Fibroblast of the conjunctiva (primary cell): Measurements from ENCODE around the gene PRKCD.

Experiments used
- DNase-seq: peaks from one replicate; pipeline ENCODE4 v3.0.0-alpha.2; 2010; ENCODE audit warnings: low read depth

Gene PRKCD

DNA sequence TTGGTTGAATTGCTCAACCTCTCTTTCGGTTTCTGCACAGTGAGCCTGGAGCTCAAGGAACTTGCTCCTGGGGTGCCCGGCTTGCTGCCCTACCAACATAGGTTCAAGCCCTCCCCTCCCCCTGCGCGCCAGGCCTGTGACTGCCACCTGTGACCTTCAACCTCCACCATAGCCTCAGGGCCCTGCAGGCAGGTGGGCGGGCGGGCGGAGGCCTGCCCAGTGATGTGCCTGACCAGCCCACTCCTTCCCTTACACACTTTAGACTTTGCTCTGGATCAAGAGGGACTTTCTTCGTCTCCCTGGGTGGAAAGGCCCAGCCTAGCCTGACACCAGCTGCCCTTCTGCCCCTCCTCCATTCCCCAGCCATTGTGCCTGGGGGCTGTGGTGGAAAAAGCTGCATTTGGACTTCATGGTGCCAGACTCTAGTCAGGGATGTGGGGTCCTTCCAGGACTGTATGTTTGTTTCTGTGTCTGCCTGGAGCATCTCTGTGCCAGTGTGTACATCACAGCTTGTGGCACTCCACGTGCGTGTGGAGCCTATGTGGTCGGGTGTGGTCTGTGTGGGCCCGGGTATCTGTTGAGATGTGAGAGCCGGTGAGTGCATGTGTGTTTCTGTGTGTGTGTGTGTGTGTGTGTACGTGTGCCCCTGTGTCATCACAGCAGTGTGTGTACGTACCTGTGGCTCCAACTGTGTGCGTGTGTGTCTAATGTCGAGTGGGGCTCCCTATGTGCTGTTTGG, 9.5 kb downstream of the PRKCD start:
- DNase-seq, result no peak

GRCh38 chr3:53171064-53171418, 10.0 kb downstream of the PRKCD start:
- no peak for DNase-seq

GRCh38 chr3:53171827-53172505, 11.0 kb downstream of the PRKCD start:
- DNase-seq, result no peak

DNA sequence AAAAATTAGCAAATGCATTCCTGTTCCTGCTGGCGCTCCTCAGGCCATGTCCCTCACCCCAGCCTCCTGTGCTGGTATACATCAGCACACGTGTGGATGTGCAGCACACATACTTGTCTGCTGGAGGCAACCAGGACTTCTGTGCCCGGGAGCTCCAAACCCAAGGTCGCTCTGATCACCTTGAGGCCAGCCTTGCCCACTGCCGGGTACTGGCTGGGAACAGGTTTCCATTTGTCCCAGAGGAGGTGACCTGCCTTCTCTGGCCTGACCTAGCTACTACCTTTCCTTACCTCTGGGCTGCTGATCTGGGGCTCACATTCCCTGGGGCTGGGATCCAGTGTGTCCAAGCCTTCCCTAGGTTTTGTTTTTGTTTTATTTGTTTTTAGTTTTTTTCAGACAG, 12.1 kb downstream of the PRKCD start:
- no peak for DNase-seq

DNA sequence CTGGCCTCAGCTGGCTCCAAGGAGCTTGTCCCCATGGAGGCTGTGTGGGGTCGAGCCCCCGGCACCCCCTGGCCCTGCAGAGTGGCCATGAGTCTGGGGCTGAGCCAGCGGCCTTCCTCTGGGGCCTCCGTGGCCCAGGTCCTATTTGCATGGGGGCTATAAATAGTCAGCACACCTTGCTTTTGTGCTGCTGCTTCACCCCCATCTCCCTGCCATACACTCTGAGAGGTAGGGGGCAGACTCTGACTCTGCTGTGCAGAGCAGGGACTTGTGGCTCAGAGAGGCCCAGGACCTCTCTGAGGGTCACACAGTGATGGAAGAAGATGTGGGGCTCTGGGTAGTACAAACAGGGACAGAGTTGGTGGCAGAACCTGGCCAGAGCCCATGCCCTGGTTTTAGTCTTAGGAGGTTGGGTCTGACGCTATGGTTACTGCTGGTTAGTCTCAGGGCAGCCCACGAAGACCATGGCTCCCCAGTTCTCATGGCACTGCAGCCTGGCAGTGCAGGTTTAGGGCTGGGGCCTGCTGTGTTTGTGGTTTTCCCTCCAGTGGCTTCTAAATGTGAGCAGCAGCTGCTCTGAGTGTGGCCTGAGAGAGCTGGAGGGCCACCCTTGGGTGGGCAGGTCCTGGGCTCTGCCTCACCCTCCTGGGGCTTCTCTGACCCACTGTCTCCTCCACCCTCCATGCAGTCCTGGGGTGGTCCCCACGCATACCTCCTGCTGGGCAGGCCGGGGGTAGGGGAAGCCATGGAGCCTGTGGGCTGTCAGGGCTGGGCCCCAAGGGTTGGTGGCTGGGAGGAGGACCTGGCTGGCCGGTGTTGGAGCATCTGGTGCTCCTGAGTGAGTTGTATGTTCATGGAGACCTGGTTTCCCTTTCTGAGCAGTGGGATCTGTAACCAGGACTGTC, 13.6 kb downstream of the PRKCD start:
- no peak for DNase-seq

GRCh38 chr3:53175613-53176540, 14.9 kb downstream of the PRKCD start:
- DNase-seq, result no peak

DNA sequence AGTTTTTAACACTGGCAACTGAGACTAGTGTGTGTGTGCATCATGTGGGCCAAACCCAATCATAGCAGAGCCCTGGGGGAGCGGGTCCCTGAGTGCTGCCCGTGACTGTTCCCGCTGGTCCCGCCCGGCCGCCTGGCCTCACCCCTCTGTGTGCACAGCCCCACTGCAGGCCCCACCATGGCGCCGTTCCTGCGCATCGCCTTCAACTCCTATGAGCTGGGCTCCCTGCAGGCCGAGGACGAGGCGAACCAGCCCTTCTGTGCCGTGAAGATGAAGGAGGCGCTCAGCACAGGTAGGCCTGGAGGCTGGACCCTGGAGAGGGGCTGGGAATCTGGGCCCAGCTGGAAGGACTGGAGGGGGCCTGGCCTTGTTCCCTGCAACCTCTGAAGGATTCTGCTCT, 17.2 kb downstream of the PRKCD start:
- DNase-seq, result no peak

- DNase-seq, result no peak
Measured at GRCh38 chr3:53179580-53179979, 18.6 kb downstream of the PRKCD start.

DNA sequence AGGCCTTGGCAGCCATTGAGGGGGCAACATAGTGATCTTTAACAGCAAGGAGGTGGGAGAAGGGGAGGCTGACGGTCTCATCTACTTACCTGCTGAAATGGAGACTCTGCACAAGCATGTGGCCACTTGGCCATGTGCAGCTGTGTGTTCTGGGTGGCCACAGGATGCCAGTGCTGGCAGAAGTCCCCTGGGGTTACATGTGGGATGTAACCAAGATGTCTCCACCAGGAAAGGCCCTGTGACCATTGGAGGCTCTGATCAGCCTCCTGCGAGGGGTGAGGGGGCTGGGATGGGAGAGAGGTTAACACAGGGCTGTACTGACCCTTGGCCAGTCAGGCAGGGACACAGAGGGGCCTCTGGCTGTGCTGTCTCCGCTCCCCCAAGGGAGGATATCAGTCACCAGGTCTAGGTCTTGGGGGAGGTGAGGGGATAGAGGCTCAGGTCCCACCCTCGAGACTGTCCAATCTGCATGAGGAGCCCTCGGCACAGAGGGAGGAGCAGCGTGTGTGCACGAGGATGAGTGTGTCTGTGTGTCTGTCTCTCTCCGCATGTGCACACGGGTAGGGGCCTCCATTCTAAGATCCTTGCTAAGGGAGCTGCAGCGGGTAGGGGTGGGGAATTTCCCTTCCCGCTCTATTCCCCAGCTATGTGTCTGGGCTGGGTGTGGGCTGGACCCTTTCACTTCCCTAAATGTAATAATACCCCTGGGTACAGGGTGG, 19.5 kb downstream of the PRKCD start:
- DNase-seq, result no peak

- no peak for DNase-seq
Measured at GRCh38 chr3:53181024-53181371, 20.0 kb downstream of the PRKCD start.

GRCh38 chr3:53181528-53181927, 20.5 kb downstream of the PRKCD start:
- DNase-seq, result no peak

GRCh38 chr3:53182764-53183355, 21.9 kb downstream of the PRKCD start:
- no peak for DNase-seq

GRCh38 chr3:53183514-53183913, 22.5 kb downstream of the PRKCD start:
- DNase-seq, result no peak

- DNase-seq, result no peak
Measured at GRCh38 chr3:53184701-53185100, 23.7 kb downstream of the PRKCD start.

- DNase-seq, result no peak
Measured at GRCh38 chr3:53185761-53186465, 24.9 kb downstream of the PRKCD start.

DNA sequence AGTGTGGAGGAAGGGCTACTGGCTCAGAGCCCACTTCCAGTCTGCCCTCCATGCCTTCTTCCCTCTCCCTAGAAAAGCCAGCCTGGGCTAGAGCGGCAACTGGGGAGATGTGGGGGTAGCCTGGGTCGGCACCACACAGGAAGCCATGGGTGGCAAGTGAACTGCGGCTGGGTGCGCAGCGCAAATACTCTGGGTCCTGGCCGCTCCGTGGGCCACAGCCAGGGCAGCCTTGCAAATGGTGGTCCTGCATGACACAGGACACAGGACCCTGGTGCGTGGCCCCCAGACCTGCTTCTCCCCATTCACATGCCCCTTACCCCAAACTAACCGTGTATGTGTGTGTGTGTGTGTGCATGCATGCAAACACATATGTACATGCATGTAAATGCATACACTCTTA, 25.7 kb downstream of the PRKCD start:
- DNase-seq, result no peak

DNA sequence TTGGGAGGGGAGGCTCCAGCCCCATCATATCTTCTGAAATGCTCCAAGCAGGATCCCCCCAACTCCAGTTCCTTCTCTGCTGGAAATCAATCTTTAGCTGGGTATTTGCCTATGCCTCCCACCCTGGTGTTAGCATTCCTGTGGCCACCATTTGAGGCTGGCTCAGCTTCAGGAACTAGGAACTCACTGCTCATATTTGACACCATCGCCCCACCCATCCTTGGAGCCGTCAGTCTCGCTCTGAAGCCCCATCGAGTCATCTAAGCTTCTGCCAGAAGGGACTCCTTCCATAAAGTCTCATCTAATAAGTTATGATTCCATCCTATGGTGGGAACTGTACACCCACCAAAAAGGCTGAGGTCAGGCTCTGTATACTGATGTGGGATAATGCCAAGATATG, 26.4 kb downstream of the PRKCD start:
- no peak for DNase-seq

- no peak for DNase-seq
Measured at GRCh38 chr3:53188136-53188685, 27.2 kb downstream of the PRKCD start.

DNA sequence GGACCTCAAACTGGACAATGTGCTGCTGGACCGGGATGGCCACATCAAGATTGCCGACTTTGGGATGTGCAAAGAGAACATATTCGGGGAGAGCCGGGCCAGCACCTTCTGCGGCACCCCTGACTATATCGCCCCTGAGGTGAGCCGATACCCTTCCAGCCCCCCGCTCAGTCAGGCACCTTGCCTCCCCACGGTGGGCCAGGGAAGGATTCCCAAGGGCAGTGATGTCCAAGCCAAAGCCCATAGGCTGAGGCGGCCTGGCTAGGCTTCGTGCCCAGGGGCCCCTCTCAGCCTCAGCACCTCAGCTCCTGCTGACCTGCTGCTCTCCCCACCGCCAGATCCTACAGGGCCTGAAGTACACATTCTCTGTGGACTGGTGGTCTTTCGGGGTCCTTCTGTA, 27.7 kb downstream of the PRKCD start:
- no peak for DNase-seq

DNA sequence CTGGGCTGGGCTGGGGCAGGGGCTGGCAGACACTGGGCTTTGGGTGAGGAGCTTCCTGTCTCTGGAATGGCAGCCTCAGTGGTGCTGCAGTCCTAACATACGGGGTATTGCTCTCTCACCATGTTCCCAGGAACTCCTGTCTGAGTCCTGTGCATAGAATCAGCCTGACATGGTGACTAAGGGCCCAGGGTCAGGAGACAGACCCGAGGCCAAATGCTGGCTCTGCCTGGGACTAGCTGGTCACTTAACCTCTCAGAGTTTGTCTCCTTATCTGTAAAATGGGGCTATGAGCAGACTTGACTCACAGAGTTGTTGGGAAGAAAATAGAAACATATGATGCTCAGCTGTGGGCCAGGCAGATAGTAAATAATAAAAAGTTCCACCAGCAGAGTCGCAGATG, 28.3 kb downstream of the PRKCD start:
- DNase-seq, result no peak
